HEK293 (cell line): ENCODE data around the gene TFDP3.

Source experiments
- CTCF ChIA-PET: fragments of 350-600 bp; formaldehyde crosslinking; extraction: SDS; loops from one replicate; lab custom pipeline; 2021; ENCODE audit warnings: antibody characterized with exemption; lab: Yijun Ruan, JAX
- POLR2A ChIA-PET: fragments of 300-600 bp; formaldehyde crosslinking; extraction: SDS; loops from one replicate; lab custom pipeline; 2020; ENCODE audit warnings: antibody characterized with exemption, inconsistent platforms; lab: Yijun Ruan, JAX
- H3K27ac ChIP-seq: fragments of 200-500 bp; sonication (Bioruptor generic); 2 replicates; pipeline ENCODE4 v1.5.1; 2014; ENCODE audit warnings: low read depth, low read length, control low read depth, inconsistent platforms; ENCODE audit errors: extremely low read depth
- H3K36me3 ChIP-seq, 2 experiments: fragments of 200-500 bp in 1 of 2; sonication (Bioruptor generic) in 1 of 2; 1 replicate in 1 of 2; 2 replicates in 1 of 2; pipeline ENCODE4 v1.5.1; 2014 to 2017; ENCODE audit warnings: inconsistent platforms in 2 of 2, low read length in 2 of 2; ENCODE audit not compliant: control insufficient read depth in 2 of 2, insufficient read depth in 1 of 2
- H3K4me1 ChIP-seq: fragments of 200-500 bp; sonication (Bioruptor generic); 2 replicates; pipeline ENCODE4 v1.5.1; 2014; ENCODE audit warnings: mild to moderate bottlenecking, low read length, inconsistent platforms; ENCODE audit not compliant: control insufficient read depth, insufficient read depth
- H3K4me3 ChIP-seq: 2 replicates; pipeline ENCODE4 v1.5.1; 2011; ENCODE audit warnings: low read depth, mild to moderate bottlenecking, control low read depth, low read length, moderate library complexity
- H3K9me3 ChIP-seq: fragments of 200-500 bp; sonication (Bioruptor generic); 2 replicates; pipeline ENCODE4 v1.5.1; 2014; ENCODE audit warnings: low read depth, low read length, inconsistent platforms; ENCODE audit not compliant: control insufficient read depth, insufficient read depth
- OVOL3 ChIP-seq: fragments of 450-650 bp; formaldehyde crosslinking; IDR thresholded peaks from 2 replicates; pipeline ENCODE4 v1.5.1; 2016; ENCODE audit warnings: missing biosample characterization, missing genetic modification characterization
- PATZ1 ChIP-seq: fragments of 450-650 bp; formaldehyde crosslinking; IDR thresholded peaks from 2 replicates; pipeline ENCODE4 v1.5.1; 2016; ENCODE audit warnings: missing biosample characterization, missing genetic modification characterization
- SP2 ChIP-seq: fragments of 450-650 bp; formaldehyde crosslinking; IDR thresholded peaks from 2 replicates; pipeline ENCODE4 v1.5.1; 2016; ENCODE audit warnings: missing biosample characterization, missing genetic modification characterization
- YY1 ChIP-seq: fragments of 450-650 bp; formaldehyde crosslinking; IDR thresholded peaks from 2 replicates; pipeline ENCODE4 v1.5.1; 2018; ENCODE audit warnings: missing biosample characterization, missing genetic modification characterization
- ZBTB10 ChIP-seq: fragments of 450-650 bp; formaldehyde crosslinking; IDR thresholded peaks from 2 replicates; pipeline ENCODE4 v1.5.1; 2016; ENCODE audit warnings: missing biosample characterization, missing genetic modification characterization
- ZBTB11 ChIP-seq: fragments of 450-650 bp; formaldehyde crosslinking; conservative IDR thresholded peaks from 2 replicates; pipeline ENCODE4 v1.5.1; 2016; ENCODE audit warnings: low read depth, missing biosample characterization, missing genetic modification characterization
- ZNF140 ChIP-seq: fragments of 450-650 bp; formaldehyde crosslinking; IDR thresholded peaks from 2 replicates; pipeline ENCODE4 v1.5.1; 2016; ENCODE audit warnings: missing biosample characterization, missing genetic modification characterization
- ZNF239 ChIP-seq: fragments of 450-650 bp; formaldehyde crosslinking; IDR thresholded peaks from 2 replicates; pipeline ENCODE4 v1.5.1; 2016; ENCODE audit warnings: missing biosample characterization, missing genetic modification characterization
- ZNF394 ChIP-seq: fragments of 450-650 bp; formaldehyde crosslinking; IDR thresholded peaks from 2 replicates; pipeline ENCODE4 v1.5.1; 2016; ENCODE audit warnings: missing biosample characterization, missing genetic modification characterization, mild to moderate bottlenecking, moderate library complexity, borderline replicate concordance
- ZNF404 ChIP-seq: fragments of 450-650 bp; formaldehyde crosslinking; IDR thresholded peaks from 2 replicates; pipeline ENCODE4 v1.5.1; 2017; ENCODE audit warnings: missing biosample characterization, missing genetic modification characterization
- ZNF600 ChIP-seq: fragments of 450-650 bp; formaldehyde crosslinking; IDR thresholded peaks from 2 replicates; pipeline ENCODE4 v1.5.1; 2016; ENCODE audit warnings: missing biosample characterization, missing genetic modification characterization
- ZNF654 ChIP-seq: fragments of 450-650 bp; formaldehyde crosslinking; IDR thresholded peaks from 2 replicates; pipeline ENCODE4 v1.5.1; 2016; ENCODE audit warnings: low read depth, missing biosample characterization, missing genetic modification characterization
- ZNF777 ChIP-seq: fragments of 450-650 bp; formaldehyde crosslinking; IDR thresholded peaks from 2 replicates; pipeline ENCODE4 v1.5.1; 2017; ENCODE audit warnings: missing biosample characterization, missing genetic modification characterization, borderline replicate concordance
- ZNF785 ChIP-seq: fragments of 450-650 bp; formaldehyde crosslinking; IDR thresholded peaks from 2 replicates; pipeline ENCODE4 v1.5.1; 2016; ENCODE audit warnings: missing biosample characterization, missing genetic modification characterization
- ZNF837 ChIP-seq: fragments of 450-650 bp; formaldehyde crosslinking; IDR thresholded peaks from 2 replicates; pipeline ENCODE4 v1.5.1; 2016; ENCODE audit warnings: missing biosample characterization, missing genetic modification characterization
- ZSCAN18 ChIP-seq: fragments of 450-650 bp; formaldehyde crosslinking; IDR thresholded peaks from 2 replicates; pipeline ENCODE4 v1.5.1; 2016; ENCODE audit warnings: missing biosample characterization, missing genetic modification characterization
- ZSCAN30 ChIP-seq: fragments of 450-650 bp; IDR thresholded peaks from 2 replicates; pipeline ENCODE4 v1.5.1; 2018; ENCODE audit warnings: missing biosample characterization, mild to moderate bottlenecking, missing genetic modification characterization, moderate library complexity

TFDP3 gene

GRCh38 chrX:133175605-133176004 lies 42.5 kb downstream of the TFDP3 start:
- POLR2A ChIA-PET: no interaction called here
- TF ChIP-seq SP2 (no peak), ZNF600 (no peak), ZNF239 (tag by site-specific recombination) (no peak), ZNF654 (no peak), ZNF404 (tag by site-specific recombination) (no peak), ZNF394 (tag by site-specific recombination) (no peak)
- Histone ChIP-seq H3K4me1 (no peaks in the 10 kb centered on the region), H3K9me3 (no peaks in the 10 kb centered on the region; the same call in 1 of the 2 replicates), H3K36me3 (no peaks in the 10 kb centered on the region), H3K4me3 (no peak overlapping the region), H3K27ac (no peak overlapping the region)
- CTCF ChIA-PET: interaction anchor here (0.6 to 2.6 kb wide), 2 partner anchors 258 to 495 kb away, joined by 5 to 10 read pairs; no protein-coding TSS in a partner anchor

- ChIA-PET CTCF (interaction anchor here (0.6 to 2.6 kb wide), 2 partner anchors 258 to 495 kb away, joined by 5 to 10 read pairs; no protein-coding TSS in a partner anchor), POLR2A (no interaction called here)
Observed at GRCh38 chrX:133175162-133175561, 43.0 kb downstream of the TFDP3 start.

GRCh38 chrX:133171962-133172708 lies 46.0 kb downstream of the TFDP3 start:
- CTCF ChIA-PET: interaction anchor here (0.6 to 4.9 kb wide), 20 partner anchors 9 to 1669 kb away, joined by 3 to 37 read pairs (median 4); no protein-coding TSS in a partner anchor
- POLR2A ChIA-PET: no interaction called here
- Histone ChIP-seq H3K4me3 (no peak overlapping the region), H3K27ac (no peak overlapping the region), H3K4me1 (no peaks in the 10 kb centered on the region), H3K36me3 (no peaks in the 10 kb centered on the region), H3K9me3 (no peaks in the 10 kb centered on the region)
- TF ChIP-seq ZNF777 (tag by site-specific recombination) (no peak), ZBTB11 (tag by site-specific recombination) (peak; percentile 78), ZNF654 (peak; percentile 63), ZSCAN18 (tag by site-specific recombination) (no peak), ZNF785 (no peak), YY1 (tag by site-specific recombination) (no peak)

More at GRCh38 chrX:133175162-133175561, 43.0 kb downstream of the TFDP3 start:
- Histone ChIP-seq H3K4me1 (no peaks in the 10 kb centered on the region), H3K4me3 (no peak overlapping the region), H3K9me3 (no peaks in the 10 kb centered on the region; the same call in 1 of the 2 replicates), H3K27ac (no peak overlapping the region), H3K36me3 (no peaks in the 10 kb centered on the region)
- TF ChIP-seq ZBTB10 (tag by site-specific recombination) (no peak), ZNF837 (no peak), OVOL3 (no peak), ZNF140 (tag by site-specific recombination) (no peak), PATZ1 (tag by site-specific recombination) (no peak), ZSCAN30 (no peak)
- TF ChIP-seq, all 188 proteins: peak for 0
